ENCODE measurements around the gene MCF2.

DNA sequence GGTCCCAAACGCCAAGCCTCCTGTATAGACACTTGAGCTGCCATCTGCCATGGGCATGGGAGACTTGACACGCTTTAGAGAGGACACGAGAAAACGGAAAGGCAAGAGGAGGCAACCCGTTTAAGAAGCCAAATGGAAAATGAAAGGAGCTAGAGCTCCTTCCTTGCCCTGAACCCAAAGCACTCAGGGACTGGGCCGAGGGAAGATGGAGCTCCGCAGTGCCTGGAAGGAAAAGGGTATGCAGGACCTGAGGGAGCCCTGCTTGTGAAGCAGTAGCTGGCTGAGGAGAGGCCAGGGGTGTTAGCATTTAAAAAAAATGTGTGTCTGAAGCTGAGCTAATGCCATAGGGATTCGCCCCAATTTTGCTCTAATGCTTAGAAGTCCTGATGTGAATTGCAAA lies 15.1 kb downstream of the MCF2 start:
- TF ChIP-seq, protein P1, sequence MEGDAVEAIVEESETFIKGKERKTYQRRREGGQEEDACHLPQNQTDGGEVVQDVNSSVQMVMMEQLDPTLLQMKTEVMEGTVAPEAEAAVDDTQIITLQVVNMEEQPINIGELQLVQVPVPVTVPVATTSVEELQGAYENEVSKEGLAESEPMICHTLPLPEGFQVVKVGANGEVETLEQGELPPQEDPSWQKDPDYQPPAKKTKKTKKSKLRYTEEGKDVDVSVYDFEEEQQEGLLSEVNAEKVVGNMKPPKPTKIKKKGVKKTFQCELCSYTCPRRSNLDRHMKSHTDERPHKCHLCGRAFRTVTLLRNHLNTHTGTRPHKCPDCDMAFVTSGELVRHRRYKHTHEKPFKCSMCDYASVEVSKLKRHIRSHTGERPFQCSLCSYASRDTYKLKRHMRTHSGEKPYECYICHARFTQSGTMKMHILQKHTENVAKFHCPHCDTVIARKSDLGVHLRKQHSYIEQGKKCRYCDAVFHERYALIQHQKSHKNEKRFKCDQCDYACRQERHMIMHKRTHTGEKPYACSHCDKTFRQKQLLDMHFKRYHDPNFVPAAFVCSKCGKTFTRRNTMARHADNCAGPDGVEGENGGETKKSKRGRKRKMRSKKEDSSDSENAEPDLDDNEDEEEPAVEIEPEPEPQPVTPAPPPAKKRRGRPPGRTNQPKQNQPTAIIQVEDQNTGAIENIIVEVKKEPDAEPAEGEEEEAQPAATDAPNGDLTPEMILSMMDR (conservative IDR thresholded peaks at IDR 0.05; ENCODE audit: low read depth in 2 of 2) = no peak
- TF ChIP-seq NANOG (IDR thresholded peaks at IDR 0.05; ENCODE audit: borderline replicate concordance) (no peak), ZNF331 (CRISPR knock-in tag; IDR thresholded peaks at IDR 0.05; ENCODE audit: low read depth) (no peak), EZH2phosphoT487 (IDR thresholded peaks at IDR 0.05; ENCODE audit: unreplicated experiment) (no peak), POLR2AphosphoS5 (IDR thresholded peaks at IDR 0.05; ENCODE audit: low read depth) (no peak)
- TF ChIP-seq, protein P2, sequence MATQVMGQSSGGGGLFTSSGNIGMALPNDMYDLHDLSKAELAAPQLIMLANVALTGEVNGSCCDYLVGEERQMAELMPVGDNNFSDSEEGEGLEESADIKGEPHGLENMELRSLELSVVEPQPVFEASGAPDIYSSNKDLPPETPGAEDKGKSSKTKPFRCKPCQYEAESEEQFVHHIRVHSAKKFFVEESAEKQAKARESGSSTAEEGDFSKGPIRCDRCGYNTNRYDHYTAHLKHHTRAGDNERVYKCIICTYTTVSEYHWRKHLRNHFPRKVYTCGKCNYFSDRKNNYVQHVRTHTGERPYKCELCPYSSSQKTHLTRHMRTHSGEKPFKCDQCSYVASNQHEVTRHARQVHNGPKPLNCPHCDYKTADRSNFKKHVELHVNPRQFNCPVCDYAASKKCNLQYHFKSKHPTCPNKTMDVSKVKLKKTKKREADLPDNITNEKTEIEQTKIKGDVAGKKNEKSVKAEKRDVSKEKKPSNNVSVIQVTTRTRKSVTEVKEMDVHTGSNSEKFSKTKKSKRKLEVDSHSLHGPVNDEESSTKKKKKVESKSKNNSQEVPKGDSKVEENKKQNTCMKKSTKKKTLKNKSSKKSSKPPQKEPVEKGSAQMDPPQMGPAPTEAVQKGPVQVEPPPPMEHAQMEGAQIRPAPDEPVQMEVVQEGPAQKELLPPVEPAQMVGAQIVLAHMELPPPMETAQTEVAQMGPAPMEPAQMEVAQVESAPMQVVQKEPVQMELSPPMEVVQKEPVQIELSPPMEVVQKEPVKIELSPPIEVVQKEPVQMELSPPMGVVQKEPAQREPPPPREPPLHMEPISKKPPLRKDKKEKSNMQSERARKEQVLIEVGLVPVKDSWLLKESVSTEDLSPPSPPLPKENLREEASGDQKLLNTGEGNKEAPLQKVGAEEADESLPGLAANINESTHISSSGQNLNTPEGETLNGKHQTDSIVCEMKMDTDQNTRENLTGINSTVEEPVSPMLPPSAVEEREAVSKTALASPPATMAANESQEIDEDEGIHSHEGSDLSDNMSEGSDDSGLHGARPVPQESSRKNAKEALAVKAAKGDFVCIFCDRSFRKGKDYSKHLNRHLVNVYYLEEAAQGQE (IDR thresholded peaks at IDR 0.05; ENCODE audit: unreplicated experiment) = no peak
